HG02798 (cell line): ENCODE results near the gene MPDZ.

Experiments
- ATAC-seq: cut with Tn5 transposase; IDR thresholded peaks from one replicate; pipeline ENCODE4 v1.9.1; 2021; ENCODE audit warnings: mild to moderate bottlenecking; ENCODE audit not compliant: unreplicated experiment, poor library complexity

The MPDZ gene

DNA sequence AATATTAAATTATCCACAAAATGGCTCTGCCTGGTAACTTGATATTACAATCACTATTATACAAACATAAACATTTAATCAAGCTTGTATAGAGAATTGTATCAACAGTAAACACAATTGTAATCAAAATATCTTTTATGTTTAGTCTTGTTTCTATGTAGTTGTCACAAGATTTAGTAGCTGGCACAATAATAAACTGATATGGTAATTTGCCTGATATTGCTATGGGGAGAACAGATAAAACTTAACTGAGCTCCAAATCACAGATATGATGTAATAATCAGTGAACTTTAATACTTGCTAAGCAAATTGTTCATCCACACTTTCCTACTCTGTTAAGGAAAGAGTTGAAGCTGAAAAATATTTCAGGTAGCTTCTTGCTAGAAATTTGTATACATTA lies 189.8 kb downstream of the MPDZ start:
- no peak for ATAC-seq

DNA sequence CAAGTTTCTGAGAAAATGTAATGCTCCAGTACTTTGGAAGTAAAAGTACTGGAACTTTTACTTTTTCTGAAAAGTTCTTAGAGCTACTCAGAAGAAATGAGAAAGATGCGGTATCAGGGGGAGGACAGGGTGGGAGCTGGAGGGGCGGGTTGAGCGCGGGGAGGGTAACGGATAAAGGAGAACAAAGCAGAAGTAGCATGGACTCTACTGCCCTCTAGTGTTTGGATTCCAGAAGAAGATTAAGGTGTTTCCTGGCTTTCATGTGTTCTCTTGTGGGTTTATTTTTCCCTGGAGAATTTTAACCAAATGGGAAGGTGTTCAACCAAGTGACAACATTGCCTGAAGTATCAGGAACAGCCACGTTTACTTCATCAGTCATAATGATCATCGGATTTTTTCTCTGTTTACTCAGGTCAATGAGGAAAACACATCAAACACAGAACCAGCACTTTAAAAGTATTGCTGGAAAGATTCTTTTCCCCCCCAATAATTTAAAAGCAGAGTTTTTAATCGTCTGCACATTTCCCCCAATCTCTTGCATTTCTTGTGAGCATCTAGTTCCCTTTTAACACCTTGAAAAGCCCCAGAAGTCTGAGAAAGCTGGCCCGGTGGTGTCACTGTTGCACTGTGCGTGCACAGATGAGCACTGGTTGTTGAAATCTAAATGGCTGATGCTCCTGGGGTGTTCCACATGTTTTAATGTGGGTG lies 190.6 kb downstream of the MPDZ start:
- peak; percentile 81 for ATAC-seq

DNA sequence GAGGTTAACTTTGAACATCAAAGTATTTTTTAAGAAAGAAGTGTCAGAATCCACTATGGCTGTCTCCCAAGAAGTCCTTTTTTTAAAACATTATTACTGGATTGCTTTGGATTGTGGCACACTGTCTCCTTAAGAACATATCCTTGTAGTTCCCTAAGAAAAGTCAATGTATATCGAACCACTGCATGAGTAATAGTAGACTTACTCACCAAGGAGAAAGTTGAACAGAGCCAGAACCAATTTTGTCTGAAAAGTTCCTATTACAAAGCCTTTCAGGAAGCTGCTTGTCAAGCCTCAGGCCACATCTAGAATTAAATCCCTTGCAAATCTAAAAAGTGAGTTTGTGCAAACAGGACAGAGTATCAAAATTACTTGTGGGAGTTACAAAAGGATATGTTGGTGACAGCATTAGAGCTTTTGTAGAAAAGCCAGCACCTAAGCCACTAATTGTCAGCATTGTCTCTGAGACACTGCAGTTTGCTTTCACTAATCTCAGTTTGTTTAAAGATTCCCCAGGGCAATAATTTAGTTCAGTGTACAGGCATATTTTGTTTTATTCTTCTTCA lies 195.4 kb downstream of the MPDZ start:
- no peak for ATAC-seq

DNA sequence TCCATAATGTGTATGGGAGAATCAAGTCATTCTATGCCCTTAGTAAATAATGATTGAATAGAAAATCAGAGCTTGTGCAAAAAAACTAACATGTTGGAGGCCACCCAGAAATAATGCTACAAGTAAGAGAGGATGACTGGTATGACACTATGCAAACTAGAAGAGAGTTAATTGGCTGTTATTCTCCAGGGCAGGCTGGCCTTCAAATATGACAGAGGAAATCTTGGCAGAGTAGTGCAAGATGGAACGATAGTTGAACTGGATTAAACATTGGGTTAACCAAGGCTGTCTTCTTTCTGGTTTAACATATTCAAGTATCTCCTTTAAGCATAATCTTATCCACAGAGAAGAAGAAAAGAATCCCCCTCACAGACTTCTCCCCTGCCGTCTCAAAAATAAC lies 196.1 kb downstream of the MPDZ start:
- no peak for ATAC-seq

DNA sequence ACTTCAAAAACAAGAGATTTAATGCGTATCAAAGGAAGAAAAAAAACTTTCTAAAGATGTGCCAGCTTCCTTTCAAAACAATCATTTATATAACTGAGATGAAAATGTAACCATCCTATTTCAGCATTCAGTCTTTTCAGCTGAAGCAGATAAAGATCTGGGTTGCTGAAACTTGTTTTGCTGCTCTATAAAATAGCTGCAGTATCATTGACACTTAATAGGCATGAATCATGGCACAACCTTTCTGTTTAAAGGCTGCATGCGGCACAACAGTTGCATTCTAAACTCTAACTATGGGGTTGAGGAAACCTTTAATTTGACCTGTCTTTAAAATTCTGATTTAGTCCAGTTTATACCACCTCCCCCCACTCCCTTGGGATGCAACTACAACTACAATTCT lies 196.7 kb downstream of the MPDZ start:
- ATAC-seq, result no peak

DNA sequence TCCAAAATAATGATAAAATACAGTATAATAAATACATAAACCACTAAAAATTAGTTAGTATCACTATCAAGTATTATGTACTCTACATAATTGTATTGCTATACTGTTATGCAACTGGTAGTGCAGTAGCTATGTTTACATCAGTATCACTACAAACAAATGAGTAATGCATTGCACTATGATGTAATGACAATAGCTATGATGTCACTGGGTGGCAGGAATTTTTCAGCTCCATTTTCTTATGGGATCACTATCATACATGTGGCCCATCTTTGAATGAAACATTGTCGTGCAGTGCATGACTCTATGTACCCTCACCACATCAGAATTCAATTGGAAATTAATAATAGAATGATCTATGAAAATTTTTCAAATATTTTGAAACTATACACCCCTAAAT lies 201.3 kb downstream of the MPDZ start:
- ATAC-seq, result no peak

DNA sequence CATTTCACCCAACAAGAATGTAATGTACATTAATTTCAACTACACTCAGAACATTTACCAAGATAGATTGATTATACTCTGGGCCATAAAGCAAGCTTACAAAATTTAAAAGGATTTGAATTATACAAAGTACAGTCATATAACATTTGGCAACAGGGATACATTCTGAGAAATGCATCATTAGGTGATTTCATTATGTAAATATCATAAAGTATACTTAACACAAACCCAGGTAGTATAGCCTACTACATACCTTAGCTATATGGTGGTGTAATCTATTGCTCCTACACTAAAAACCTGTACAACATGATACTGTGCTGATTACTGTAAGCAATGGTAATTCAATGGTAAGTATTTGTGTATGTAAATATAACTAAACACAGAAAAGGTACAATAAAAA lies 202.9 kb downstream of the MPDZ start:
- no peak for ATAC-seq

DNA sequence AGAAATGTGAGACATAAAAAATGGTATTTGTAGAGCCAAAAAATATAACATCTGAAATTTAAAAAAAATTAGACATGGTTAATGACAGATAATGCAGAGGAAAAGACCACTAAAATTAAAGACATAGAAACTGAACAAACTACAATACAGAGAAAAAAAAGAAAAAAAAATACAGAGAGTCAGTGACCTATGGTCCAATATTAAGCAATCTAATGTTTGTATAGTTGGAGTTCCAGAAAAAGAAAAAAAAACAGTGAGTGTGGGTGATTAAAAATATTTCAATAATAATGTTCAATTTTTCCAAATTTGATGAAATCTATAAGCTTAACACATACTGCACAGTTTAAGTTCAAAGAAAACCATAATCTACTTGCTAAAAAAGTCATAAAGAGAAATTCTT lies 207.6 kb downstream of the MPDZ start:
- ATAC-seq, result no peak

DNA sequence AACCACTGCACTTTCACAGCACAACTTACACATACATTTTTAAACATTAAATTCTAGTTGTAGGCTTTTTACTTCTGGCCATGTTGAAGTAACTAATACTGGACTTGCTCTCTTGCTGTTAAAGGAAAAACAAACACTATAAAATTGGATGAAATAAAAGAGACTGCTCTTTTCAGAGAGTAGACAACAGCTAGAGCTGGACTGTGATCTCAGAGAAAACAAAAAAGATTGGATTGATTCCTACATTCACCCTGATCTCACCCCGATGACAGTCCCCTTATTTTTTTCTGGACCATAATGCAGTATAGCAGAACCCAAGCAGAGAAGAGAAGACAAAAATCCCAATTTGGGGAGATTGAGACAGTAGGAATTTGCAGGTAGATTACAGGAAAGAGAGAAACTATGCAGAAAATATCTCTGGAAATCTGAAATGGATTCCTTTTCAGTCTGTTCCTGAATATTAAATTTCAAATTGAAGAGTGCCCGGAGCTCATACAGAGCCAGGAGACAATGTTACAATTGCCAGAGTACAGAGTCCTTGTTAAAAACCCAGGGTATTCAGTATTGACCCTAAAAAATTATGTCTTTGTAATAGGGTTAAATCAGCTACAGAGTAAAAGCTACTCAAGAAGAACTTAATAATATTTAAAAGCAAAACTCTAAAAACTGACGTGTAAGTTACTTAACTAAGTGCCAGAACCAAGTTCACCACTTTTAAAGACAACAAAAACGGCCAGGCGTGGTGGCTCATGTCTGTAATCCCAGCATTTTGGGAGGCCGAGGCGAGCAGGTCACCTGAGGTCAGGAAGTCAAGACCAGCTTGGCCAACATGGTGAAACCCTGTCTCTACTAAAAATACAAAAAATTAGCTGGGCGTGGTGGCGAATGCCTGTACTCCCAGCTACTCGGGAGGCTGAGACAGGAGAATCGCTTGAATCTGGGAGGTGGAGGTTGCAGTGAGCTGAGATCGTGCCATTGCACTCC lies 208.6 kb downstream of the MPDZ start:
- ATAC-seq, result no peak

DNA sequence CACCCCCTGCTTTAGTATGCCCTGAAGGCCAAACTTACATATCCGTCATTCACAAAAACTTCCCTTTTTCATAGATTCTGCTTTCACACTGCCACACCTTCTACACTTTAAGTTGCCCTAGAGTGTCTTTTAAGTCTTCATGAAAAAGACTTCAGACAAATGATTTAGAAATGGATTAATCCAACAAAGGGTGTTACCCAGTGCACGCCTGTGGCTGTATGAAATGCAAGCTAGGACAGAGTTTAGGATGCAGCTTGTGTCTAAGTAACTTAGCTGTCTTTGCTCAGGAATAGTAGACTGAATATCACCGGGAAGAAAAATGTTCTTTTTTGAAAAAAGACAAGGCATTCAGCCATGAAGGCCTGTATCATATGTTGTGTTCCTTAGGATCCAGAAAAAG lies 210.0 kb downstream of the MPDZ start:
- no peak for ATAC-seq

DNA sequence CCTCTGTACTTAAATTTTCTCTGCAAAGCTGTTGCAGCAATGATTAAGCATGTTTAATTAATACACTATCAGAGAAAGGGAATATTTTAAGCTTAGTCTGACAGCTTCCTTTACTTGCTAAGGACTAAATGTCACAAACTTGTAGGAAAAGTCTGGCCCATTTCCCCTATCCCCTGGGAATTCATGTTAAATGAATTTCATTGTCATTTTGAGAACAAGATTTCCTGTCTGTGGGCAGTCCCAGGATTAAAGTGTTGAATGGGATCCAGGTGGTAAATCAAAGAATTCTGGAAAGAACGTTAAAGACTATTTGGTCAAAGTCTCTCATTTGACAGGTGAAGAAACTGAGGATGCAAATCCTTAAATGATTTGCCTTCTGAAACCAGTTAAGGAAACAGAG lies 214.8 kb downstream of the MPDZ start:
- no peak for ATAC-seq

DNA sequence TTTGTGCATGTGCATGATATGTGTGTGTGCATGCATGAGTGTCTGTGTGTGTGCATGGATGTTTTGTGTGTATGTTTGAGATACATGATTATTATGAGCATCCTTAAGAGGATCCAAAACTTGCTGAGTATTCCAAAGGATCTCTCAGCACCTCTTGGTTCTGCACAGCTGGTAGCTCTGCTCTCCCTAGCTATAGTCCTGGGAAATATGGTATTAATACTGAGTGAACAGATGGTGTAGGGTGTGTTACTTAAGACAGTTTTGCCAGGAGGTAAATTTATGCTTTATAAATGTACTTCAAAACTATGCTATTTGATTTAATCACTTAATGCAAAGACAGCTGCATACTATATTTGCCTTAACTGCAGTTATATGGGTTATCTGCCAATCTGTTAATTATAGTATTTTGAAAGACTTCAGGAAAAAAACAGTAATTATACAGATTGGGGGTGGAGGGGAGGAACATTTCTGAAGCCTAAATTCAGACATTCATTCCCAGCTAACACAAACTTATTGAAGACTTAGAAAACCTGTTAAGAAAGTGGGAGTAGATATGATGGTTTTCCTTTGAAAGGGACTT lies 215.5 kb downstream of the MPDZ start:
- ATAC-seq, result no peak

DNA sequence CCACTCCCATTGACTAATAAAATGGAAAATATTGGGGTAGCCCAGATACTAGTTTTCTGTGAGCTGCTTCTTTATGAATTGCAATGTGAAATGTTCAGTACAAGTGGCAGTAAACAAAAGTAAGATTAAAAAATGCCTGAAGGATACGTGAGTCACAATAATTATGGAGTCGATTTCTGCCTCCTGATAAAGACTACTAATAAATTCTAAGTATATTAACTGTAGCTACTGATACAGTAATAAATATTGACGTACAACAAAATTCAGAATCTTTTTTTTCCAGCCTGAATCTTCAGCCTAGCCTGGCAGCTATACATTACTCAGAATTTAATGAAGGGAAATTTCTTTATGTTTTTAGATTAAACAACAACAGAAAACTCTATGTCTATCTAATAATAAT lies 218.1 kb downstream of the MPDZ start:
- no peak for ATAC-seq
